Stimulated activated CD8-positive, alpha-beta memory T cell treated with anti-CD3 and anti-CD28 coated beads, Interleukin-2, amount 100 ng/mL, for 48 hours (primary cell): ENCODE data around the gene WIPF2.
A peak's percentile ranks its signal among the peaks of the same experiment; 100 is the strongest.

Experiments
- DNase-seq, 2 donors: peaks; one replicate each; pipeline ENCODE4 v3.0.0-alpha.2; 2020; ENCODE audit warnings: low read depth in 2 of 2

WIPF2 gene

GRCh38 chr17:40218740-40219593 is at the start of gene WIPF2:
Gene WIPF2, plus strand, starts transcription at chr17:40219304. Its CDS starts 37,156 bp downstream, at chr17:40256460.
- peak; percentile 94 to 96 for DNase-seq

- no peak for DNase-seq
These were observed 48.8 kb upstream of the WIPF2 start for GRCh38 chr17:40170325-40170724.

- DNase-seq: no peak
These were observed 47.4 kb upstream of the WIPF2 start for GRCh38 chr17:40171750-40172149.

- DNase-seq: no peak
These were observed 45.9 kb upstream of the WIPF2 start for GRCh38 chr17:40173091-40173777.

GRCh38 chr17:40173778-40174135 is 45.3 kb upstream of the WIPF2 start:
- DNase-seq: no peak

GRCh38 chr17:40174514-40174913 is 44.6 kb upstream of the WIPF2 start:
- DNase-seq: no peak

- DNase-seq: no peak
These were observed 43.0 kb upstream of the WIPF2 start for GRCh38 chr17:40175928-40176753.

GRCh38 chr17:40176754-40177110 is 42.4 kb upstream of the WIPF2 start:
- DNase-seq: no peak

GRCh38 chr17:40177275-40177874 is 41.7 kb upstream of the WIPF2 start, which contains the start of gene RAPGEFL1:
Gene RAPGEFL1, plus strand, starts transcription at chr17:40177470. Its CDS starts 392 bp downstream, at chr17:40177862.
- peak; percentile 81 to 90 for DNase-seq

GRCh38 chr17:40178021-40178601 is 41.0 kb upstream of the WIPF2 start:
- no peak for DNase-seq

GRCh38 chr17:40178660-40179059 is 40.4 kb upstream of the WIPF2 start:
- DNase-seq: no peak

- DNase-seq: no peak
These were observed 39.0 kb upstream of the WIPF2 start for GRCh38 chr17:40179923-40180659.

- no peak for DNase-seq
These were observed 38.4 kb upstream of the WIPF2 start for GRCh38 chr17:40180694-40181093.

GRCh38 chr17:40181205-40181604 is 37.9 kb upstream of the WIPF2 start:
- DNase-seq: no peak

GRCh38 chr17:40182606-40183005 is 36.5 kb upstream of the WIPF2 start:
- DNase-seq: no peak

- DNase-seq: no peak
These were observed 31.9 kb upstream of the WIPF2 start for GRCh38 chr17:40187238-40187637.

- no peak for DNase-seq
These were observed 30.4 kb upstream of the WIPF2 start for GRCh38 chr17:40188694-40189093.

GRCh38 chr17:40190197-40191021 is 28.7 kb upstream of the WIPF2 start:
- no peak for DNase-seq

- peak; percentile 48 to 58 for DNase-seq
These were observed 27.6 kb upstream of the WIPF2 start for GRCh38 chr17:40191237-40192208.
